NCI-H2196 treated with DMSO at 0.1 percent for 48 hours (cell line): ENCODE results near the gene ERICH6.

Source experiments
- DNase-seq: peaks from one replicate; lab custom pipeline; 2025; ENCODE audit not compliant: unreplicated experiment; lab: John Stamatoyannopoulos, UW

Gene ERICH6

DNA sequence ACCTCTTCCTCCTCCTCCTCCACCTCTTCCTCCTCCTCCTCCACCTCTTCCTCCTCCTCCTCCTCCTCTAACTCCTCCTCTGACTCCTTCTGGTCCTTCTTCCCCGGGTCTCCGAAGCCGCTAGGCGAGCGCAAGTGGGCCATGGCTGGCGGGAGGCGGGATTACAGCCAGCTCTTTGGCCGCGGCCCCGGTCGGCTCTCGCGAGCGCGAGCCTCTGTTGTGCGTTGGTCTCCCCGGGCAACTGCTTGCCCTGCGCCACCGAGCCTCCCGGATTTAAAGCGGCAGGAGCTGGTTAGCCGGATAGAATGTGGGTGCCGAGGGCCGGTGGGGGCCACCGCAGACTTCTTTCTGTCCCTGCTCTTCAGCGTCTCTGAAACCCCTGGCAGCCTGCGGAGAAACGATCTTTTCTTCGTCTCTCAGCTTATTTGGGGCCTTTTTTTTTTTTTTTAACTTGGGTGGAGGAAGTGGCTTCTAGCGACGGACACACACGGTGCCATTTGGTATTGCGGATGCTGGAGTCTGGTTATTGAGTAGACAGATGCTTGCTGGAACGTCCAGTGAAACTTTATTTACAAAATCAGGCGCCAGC lies at the start of gene ERICH6:
ERICH6 (minus strand) TSS at position 165 of the 589 bp plus-strand sequence; CDS start at position 143, 22 bp downstream.
- DNase-seq: peak; percentile 66

DNA sequence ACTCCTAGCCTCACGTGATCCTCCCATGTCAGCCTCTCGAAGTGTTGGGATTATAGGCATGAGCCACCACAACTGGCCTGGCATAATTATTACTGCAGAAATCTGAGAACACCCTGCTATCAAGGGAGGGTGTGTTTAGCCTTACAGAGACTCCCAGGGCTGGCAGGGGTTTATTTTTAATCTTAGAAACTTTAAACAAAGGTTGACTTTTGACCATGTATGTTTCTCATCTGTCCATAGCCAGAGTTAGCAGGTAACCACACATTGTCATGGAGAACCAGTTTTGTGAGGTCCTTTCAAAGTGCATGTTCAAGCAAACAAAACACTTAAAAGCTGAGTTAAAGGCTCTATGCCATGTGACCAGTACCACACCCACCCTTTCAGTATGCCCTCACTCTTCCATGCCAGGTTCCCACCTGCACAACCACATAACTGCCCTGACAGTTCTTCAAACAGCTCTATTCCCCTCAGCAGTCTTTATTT lies 48.1 kb upstream of the ERICH6 start:
- DNase-seq: no peak

DNA sequence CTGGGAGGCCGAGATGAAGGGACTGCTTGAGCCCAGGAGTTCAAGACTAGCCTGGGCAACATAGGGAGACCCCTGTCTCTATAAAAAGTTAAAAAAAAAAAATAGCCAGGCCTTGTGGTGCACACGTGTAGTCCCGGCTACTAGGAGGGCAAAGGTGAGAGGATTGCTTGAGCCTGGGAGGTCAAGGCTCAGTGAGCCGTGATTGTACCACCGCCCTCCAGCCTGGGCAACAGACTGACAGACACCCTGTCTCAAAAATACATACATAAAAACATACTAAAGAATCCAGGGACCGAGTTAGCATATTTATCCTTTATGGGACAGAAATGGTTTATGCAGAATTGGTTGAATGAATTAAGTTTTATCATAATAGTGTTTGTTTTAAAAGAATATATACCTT lies 45.5 kb upstream of the ERICH6 start:
- DNase-seq: no peak

DNA sequence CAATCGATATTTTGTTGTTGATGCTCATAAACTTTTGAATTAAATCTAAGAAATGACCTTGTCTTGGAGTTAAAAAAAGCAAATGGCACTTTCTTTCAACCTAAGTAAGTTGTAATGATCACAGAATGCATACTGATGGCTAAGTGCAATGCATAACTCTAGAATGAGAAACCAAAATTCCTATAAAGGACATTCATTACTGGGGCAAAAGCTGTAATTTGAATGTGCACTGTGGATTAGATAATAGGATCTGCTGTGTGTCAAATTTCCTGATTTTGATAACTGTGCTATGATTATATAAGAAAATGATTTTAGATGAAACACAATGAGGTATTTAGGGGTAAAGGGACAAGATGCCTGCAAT lies 44.9 kb upstream of the ERICH6 start:
- DNase-seq: no peak

DNA sequence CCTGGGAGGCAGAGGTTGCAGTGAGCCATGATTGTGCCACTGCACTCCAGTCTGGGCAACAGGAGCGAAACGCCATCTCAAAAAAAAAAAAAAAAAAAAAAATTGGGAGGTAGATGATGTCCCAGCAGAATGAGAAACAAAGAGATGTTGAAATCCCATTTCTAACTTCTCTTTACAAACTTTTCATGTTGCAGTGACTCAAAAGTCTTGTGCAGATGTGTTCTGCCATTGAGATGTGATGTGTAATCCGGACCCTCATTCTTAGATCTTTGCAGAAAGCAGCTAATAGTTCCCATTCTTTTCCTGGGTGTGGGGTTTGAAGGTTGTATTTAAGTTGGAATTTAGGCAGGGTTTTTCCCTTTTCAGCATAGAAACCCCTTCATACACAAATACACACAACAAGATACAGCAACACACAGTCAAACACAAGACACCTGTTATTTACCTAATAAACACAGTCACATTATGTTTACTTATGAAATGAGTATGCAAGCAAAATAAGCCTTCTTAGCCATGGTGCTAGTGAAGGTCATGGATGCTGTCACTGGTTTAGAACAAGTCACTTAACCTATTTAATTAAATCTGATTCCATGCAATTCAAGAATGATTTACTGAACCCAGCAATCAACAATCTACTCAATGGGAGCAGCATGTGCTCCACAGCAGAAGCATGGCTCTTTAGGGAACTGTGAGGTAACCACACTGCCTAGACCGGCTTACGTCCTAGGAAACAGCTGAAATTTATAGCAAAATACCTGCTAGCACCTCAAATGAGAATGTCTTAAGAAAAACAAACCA lies 44.4 kb upstream of the ERICH6 start:
- DNase-seq: no peak

DNA sequence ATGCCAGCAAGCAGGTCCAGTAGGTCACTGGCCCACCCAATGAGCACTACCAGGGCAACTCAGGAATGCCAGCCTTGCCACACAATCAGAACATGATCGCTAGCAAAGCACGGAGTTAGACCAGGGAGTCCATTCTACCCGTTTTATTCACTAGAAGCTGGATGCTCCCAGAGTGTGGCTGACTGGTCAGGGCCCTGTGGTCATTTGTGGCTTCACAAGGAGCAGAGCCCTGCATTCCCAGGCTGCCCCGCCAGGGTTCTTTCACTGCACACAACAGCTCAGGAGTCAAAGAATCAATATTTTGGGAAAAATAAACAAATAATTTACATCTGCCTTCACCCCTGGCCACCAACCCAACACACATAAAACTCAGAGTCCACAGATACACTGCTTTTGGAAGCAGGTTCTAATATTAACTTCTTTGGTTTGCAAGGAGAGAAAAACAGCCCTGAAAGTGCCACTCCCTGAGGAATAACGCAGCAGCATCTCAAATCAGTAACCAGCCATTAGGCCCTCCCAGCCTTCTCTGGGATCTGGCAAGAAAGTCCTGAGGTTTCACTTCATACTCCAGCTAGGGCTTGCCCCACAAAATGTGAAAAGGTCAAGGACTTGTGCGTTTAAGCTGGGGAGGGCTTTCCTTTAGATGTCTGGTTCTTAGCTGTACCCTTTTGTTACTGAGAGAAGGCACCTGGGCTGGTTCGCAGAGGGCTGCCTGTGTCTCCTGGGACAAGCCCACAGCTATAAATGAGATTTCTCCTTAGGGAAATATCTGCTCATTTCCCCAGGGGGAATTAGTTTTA lies 43.3 kb upstream of the ERICH6 start:
- DNase-seq: no peak

DNA sequence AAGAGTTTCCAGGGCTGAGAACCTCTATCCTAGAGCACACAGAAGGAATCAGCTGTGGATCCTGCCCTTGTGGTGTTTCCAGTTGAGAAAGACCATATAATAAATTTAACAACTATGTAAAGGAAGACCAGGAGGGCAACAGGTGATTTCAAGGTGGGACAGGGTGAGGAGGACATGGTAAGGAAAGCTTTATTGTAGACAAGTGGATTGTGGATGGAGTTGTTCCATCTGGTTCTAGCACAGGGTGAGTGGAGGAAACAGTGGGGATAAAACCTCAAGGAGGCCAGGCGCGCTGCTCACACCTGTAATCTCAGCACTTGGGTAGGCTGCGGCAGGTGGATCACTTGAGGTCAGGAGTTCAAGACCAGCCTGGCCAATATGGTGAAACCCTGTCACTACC lies 42.1 kb upstream of the ERICH6 start:
- no peak for DNase-seq

DNA sequence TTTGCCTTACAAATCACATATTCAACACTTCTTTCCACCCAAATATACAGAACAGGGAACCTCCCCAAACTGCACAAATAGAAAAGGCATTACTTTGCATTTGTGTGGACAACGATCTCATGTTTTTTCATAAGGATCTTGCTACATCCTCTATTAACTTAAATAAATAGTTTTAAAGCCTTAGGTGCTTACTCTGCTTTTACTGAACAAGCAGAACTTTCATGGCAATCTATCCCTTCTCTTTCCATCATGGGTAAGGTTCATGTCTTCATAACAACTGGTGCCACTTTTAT lies 41.1 kb upstream of the ERICH6 start:
- no peak for DNase-seq

DNA sequence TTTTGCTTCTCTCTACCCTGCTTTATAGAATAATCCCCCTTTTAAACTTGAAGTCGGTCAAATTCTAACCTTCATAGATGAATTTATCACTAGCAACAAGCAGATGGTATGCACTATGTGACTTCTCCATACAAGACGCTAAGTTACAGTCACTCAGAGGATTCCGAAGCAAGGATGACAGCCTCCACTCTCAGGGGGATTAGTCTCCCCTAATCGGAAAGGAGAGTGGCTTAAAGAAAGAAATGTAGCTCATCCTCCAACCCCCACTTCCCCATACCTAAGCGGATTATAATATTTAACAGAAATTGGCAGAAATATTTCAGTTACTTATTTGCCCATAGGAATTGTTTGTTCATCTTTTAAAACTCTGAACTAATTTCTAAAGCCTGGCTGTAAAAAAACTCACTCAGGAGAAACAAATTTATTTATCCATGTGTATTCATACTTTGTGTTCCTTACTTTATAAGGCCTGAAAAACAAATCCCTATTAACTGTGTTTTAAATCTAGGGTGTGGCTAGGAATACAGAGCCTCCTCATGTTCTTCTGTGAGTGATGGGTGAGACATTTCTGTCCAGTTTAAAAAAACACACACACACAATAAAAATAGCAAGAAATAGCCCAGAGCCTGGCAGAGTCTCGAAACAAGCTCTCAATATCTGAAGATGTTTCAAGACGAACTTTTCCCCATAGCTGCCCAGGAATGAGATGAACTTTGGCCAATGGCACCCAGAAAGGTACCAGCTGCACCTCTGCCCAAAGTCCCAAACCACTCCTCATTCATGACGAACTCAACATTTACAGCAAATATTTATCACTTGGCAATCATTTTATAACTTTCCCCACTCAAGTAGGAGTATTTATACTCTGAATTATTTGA lies 40.6 kb upstream of the ERICH6 start:
- DNase-seq: no peak

DNA sequence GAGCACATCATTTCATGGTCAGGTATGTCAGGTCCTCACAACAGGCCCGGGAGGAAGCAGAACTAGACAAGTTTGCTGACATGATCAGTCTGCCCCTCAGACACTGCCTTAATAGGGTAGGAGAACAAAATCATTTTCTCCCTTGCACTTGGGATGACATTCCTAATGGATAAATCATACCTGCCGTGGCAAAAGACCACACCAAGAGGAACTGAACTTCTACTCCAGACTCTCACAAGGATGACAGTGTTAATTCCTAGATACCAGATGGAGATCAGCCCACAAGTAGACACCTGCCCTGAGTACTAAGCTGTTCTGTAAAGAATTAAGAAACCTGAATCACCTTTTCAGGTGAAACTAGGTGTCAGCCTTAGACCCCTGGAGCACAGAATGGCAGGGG lies 39.8 kb upstream of the ERICH6 start:
- DNase-seq: no peak

DNA sequence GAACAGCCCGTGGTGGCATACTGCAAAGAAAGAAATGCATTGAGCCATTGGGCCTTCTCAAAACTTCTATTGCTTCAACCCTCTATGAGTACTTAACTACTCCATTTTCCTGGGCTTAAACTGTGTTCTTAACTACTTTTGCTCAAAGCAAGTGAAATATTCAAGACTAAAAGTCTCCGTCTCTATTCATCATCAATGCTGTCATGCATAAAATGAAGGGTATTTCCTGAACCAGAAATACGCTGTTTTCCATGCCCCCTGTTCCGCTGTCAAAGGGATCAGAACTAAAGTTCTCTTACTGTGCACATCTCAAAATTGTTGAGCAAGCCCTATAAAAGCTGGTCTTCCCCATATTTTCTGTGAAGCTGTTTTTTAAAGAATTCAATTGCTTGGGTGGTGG lies 39.0 kb upstream of the ERICH6 start:
- no peak for DNase-seq

DNA sequence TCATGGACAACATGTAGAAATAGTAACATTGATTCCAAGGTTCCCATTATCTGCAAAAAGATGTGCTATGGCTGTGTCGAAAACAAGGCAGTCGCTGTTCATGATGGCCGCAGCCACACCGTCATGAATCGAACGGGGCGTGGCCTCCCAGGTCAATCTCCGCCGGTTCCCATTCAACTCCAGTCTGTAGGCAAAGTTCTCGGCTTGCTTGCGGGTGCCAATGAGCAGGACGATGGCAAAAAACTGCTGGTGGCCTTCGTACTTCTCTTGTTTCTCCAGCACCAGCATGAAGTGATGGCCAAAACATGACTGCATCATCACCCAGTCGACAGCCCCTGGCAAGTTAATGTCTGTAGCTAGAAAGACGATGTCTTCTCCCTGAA lies 38.4 kb upstream of the ERICH6 start:
- no peak for DNase-seq

DNA sequence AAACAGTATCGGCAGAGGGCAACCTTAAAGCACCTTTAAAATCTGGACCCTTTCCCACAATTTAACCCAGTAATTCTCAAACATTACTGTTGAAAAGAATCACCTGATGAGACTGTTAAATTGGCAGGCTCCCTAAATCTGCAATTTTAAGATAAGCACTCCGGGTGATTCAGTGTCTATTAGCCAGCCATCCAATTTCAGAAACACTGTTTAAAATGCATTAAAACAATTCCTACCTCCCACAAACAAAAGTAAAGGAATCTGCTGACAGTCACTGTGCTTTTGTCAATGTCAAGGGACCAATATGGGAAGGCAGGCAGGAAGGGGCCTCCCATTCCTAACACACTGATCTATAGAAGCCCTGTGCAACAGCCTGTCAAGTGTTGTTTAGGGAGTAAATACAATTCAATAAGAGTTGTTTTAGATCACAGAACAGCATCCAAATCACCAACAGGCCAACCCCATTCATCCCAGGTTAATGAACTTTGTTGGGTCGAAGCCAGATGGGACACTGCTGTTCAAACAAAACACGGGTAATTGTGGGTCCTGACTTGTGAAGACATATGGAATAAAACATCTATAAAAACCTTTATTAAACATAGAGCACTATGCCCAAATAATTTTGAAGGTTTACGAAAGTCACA lies 37.9 kb upstream of the ERICH6 start:
- DNase-seq: no peak

DNA sequence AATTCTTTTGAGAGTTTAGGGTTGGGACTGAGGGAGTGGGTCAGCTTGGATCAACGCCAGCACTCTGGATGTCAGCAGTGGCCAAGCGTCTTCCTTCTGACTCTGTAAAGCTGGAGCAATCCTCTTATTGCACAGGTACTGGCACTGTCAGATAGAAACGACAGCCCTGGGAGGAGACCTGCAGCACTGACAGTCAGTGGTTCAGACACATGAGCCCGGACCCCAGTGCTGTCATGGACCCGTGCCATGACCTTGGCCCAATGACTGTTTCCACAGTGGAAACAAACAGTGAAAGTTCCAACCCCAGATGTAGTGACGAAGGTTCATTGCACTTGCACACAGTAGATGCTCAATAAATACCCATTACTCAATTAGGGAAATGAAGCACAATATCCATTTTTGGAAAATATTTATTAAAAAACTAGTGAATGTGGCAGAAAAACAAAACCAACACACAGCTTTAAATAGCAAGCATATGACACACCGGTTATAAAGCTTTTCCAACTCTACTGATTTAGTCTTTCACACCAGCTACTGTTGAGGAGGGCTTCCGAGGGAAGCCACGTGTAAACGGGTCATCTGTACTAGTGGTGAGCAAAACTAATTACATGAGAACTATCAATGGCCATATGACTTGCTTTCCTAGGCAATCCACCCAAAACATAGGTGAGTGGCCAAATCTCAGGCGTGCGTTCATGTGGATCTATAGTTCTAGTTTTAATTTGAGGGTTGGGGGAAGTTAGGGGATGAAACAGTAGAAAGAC lies 37.2 kb upstream of the ERICH6 start:
- DNase-seq: no peak

DNA sequence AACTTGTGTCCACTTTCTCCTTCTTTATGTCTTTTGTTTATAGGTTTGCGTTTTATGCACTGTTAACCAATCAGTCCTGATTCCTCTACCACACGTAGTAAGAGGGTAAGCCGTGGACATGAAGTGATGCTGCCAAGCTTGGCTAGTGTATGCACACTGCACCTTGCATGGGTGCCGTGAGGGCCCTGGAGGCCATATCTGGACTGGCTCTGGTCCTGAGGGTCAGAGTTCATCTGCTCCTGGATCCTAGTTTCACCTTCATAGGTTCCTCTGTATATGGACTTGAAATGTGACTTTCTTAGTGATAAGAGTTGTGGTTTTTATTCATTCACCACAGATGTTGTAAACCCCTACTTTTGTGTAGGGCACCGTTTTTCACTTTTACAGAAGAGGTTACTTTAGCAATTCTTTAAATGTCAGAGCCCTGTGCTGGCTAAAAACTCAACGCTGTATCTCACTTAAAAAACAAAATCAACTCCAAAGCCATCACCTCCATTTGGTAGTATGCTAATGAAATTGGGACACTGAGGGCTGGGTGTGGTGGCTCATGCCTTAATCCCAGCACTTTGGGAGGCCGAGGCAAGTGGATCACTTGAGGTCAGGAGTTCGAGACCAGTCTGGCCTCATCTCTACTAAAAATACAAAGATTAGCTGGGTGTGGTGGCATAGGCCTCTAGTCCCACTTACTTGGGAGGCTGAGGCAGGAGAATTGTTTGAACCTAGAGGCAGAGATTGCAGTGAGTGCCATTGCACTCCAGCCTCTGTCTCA lies 36.3 kb upstream of the ERICH6 start:
- no peak for DNase-seq

DNA sequence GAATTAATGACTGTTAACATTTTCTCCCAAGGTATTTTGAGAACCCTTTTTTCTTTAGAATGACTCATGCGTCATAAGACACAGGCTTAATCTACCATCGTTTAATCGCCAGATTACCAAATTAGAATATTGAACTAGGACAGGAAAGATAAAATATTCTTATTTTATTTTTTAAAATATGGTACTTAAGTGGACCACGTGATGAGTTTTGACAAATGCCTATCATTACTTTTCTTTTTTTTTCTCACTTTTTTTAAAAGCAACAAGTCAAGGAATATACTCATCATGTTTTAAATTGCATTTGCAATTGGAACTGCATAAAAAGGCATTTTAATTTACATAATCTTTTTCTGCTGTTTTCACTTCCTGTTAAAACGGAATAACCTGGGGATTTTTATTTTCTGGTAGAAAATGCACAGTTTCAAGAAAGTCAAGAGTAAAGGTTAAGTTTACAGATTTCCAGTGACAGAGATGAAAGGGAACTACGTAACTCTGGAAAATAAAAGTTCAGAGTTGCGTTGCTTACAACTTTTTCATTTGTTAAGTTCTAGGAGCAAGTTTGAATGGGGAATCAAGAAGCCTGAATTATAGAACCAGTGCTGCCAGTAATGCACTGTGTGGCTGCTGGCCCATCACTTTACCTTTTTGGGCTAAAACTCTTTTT lies 35.6 kb upstream of the ERICH6 start:
- no peak for DNase-seq

DNA sequence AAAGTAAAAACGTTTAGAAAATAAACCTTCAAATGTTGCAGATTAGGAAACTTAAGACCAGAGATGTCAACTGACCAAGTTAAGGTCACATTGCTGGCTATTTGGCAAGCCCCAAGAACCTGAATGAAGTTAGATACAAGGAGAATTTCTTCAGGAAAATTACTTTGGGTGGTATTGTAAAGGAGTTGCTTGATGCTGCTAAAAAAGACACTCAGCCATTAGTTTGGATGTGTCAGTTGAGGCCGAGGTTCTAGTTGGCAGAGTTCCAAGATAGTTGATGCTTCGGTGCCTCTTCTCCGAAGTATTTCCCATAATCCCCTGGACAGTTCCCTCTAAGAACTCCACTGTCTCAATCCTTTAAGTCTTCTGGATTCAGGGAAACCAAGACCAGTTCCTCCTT lies 35.0 kb upstream of the ERICH6 start:
- no peak for DNase-seq

DNA sequence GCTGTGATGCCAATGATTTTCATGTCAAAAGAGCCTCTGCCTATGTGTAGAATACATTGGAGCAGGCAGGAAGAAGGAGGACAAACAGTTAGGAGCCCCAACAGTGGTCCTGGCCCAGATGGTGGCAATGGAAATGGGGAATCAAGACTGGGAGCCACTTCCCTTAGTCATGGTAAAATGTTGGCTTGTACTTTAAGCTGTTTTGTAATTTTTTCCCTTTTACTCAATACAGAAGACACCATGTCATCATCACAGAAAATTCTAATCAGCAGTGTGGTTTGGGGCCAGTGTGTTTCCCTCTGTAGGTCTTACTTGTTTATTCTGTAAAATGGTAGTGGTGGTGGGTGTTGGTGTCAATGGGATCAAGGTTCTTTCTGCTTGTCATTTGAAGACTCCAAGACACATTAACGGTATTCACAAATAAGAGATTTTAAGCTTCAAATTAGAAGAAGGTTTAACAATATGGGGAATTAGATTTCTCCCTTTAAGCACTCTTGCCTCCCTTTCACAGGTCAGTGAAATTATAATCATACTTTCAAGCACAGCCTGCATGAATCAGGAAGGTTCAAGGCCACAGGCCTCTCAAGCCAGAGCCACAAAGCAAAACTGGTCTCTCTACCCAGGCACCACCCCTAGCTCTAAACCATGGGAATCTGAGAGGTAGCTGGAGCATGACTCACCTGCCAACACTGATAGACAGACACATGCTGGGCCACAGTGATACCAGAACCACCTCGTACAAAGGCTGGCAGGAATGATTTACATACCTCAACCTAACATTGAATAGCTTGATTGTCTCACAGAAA lies 34.4 kb upstream of the ERICH6 start:
- DNase-seq: no peak
